A673 (cell line): ENCODE results near the gene TMUB2.

Source experiments
- EZH2 ChIP-seq: fragments of 200-600 bp; sonication (generic); IDR thresholded peaks from 2 replicates; pipeline ENCODE4 v1.6.1; 2017; ENCODE audit warnings: borderline replicate concordance, low read depth, mild to moderate bottlenecking, mixed read lengths, antibody characterized with exemption, low read length; ENCODE audit not compliant: poor library complexity, severe bottlenecking
- TF ChIP-seq, protein P1 (sequence below): fragments of 300-800, 200-600 bp; sonication (generic); conservative IDR thresholded peaks from 2 replicates; pipeline ENCODE4 v1.5.1; 2017; ENCODE audit warnings: low read depth, mild to moderate bottlenecking, antibody characterized with exemption, low read length, moderate library complexity, mixed read lengths

- TF ChIP-seq, protein P1, sequence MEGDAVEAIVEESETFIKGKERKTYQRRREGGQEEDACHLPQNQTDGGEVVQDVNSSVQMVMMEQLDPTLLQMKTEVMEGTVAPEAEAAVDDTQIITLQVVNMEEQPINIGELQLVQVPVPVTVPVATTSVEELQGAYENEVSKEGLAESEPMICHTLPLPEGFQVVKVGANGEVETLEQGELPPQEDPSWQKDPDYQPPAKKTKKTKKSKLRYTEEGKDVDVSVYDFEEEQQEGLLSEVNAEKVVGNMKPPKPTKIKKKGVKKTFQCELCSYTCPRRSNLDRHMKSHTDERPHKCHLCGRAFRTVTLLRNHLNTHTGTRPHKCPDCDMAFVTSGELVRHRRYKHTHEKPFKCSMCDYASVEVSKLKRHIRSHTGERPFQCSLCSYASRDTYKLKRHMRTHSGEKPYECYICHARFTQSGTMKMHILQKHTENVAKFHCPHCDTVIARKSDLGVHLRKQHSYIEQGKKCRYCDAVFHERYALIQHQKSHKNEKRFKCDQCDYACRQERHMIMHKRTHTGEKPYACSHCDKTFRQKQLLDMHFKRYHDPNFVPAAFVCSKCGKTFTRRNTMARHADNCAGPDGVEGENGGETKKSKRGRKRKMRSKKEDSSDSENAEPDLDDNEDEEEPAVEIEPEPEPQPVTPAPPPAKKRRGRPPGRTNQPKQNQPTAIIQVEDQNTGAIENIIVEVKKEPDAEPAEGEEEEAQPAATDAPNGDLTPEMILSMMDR = no peak
- no peak for TF ChIP-seq EZH2
Observed at GRCh38 chr17:44212507-44213402, 26.0 kb downstream of the TMUB2 start.
